G401 (cell line): ENCODE data around the gene KCNQ1. TPM values are rescaled to one million over a fixed set of nuclear protein-coding genes. Genes with fewer than 3 reads are reported as not detected.

Source experiments
- DNase-seq: peaks from one replicate; pipeline ENCODE4 v3.0.0-alpha.2; 2015; ENCODE audit warnings: low spot score
- in situ Hi-C: cut with HindIII; loops from 2 replicates; pipeline ENCODE4 v1.10.0; 2016; ENCODE audit warnings: low sequenced_read_pairs, mixed read lengths
- total RNA-seq: library from RNA; depleted of rRNA; stranded (reverse); fragments of >200 nt; shearing (Covaris generic); gene quantifications from 2 replicates; pipeline ENCODE4 v1.2.3, GENCODE V29; 2014; rRNA removed

Gene KCNQ1, protein sequence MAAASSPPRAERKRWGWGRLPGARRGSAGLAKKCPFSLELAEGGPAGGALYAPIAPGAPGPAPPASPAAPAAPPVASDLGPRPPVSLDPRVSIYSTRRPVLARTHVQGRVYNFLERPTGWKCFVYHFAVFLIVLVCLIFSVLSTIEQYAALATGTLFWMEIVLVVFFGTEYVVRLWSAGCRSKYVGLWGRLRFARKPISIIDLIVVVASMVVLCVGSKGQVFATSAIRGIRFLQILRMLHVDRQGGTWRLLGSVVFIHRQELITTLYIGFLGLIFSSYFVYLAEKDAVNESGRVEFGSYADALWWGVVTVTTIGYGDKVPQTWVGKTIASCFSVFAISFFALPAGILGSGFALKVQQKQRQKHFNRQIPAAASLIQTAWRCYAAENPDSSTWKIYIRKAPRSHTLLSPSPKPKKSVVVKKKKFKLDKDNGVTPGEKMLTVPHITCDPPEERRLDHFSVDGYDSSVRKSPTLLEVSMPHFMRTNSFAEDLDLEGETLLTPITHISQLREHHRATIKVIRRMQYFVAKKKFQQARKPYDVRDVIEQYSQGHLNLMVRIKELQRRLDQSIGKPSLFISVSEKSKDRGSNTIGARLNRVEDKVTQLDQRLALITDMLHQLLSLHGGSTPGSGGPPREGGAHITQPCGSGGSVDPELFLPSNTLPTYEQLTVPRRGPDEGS
- total RNA-seq: 0.85 TPM in 1 of 2 replicates, not detected in the other

DNA sequence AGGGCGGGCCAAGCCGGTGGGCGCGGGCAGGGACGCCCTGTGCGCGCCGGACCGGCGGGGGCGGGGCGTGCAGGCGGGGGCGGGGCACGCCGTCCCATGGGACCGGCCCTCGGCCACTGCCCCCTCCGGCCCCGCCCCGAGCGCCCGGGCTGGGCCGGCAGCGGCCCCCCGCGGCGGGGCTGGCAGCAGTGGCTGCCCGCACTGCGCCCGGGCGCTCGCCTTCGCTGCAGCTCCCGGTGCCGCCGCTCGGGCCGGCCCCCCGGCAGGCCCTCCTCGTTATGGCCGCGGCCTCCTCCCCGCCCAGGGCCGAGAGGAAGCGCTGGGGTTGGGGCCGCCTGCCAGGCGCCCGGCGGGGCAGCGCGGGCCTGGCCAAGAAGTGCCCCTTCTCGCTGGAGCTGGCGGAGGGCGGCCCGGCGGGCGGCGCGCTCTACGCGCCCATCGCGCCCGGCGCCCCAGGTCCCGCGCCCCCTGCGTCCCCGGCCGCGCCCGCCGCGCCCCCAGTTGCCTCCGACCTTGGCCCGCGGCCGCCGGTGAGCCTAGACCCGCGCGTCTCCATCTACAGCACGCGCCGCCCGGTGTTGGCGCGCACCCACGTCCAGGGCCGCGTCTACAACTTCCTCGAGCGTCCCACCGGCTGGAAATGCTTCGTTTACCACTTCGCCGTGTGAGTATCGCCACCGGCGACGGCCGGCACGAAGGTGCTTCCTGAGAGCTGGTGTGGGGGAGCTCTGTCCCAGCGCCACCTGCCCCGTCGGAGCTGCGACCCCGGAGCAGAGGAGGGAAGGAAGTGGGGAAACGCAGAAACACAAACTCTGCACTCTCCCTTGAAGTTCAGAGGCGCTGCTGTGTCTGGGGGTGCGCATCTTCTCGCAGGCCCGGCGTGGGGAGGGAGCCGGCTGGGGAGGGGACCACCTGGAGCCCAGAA is at the start of gene KCNQ1:
KCNQ1 (plus strand) TSS at position 188 of the 925 bp plus-strand sequence; CDS start at position 279, 91 bp downstream.
- in situ Hi-C loops: no loop called here
- no peak for DNase-seq

- in situ Hi-C loops: no loop called here
- no peak for DNase-seq
Observed at GRCh38 chr11:2395211-2395730, 49.5 kb upstream of the KCNQ1 start.

DNA sequence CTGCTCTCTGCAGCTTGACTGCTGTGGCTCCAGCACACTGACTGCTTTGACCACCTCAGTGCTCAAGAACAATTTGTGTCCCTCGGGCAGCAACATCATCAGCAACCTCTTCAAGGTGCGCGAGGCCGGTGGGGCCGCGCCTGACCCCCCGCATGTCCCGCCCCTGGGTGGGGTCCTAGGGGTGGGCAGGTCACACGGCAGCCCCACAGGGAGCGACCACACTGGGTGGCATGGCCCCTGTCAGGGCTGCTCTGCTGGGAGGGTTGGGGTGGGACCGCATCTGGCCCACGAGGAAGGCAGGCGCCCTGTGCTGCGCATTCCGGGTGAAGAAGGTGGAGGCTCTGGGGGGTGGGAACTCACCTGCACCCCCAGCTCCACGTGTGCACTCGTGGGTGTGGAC is 49.0 kb upstream of the KCNQ1 start:
- in situ Hi-C loops: no loop called here
- DNase-seq: no peak

DNA sequence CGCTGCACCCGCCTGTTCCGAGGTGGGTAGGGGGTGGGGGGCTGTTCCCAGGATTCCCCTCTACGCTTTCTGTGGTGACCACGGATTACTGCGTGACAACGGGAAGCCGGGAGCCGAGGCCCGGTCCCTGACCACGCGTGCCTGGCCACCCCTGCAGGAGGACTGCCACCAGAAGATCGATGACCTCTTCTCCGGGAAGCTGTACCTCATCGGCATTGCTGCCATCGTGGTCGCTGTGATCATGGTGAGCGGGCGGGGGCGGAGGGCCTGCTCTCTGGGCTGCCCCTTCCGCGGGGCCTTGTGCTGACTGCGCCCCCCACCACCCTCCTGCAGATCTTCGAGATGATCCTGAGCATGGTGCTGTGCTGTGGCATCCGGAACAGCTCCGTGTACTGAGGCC is 48.3 kb upstream of the KCNQ1 start:
- DNase-seq: no peak
- in situ Hi-C loops: no loop called here

- no peak for DNase-seq
- in situ Hi-C loops: no loop called here
Observed at GRCh38 chr11:2397005-2397404, 47.8 kb upstream of the KCNQ1 start.

GRCh38 chr11:2398664-2399355 is 46.0 kb upstream of the KCNQ1 start:
- in situ Hi-C loops: no loop called here
- no peak for DNase-seq

- in situ Hi-C loops: no loop called here
- peak; percentile 52 for DNase-seq
Observed at GRCh38 chr11:2399488-2400068, 45.2 kb upstream of the KCNQ1 start.

GRCh38 chr11:2400069-2400761 is 44.6 kb upstream of the KCNQ1 start, which contains the start of gene TSSC4:
Gene TSSC4 (plus strand): TSS chr11:2400750. CDS start chr11:2402634, 1,884 bp downstream.
- in situ Hi-C loops: no loop called here
- DNase-seq: peak; percentile 100

- in situ Hi-C loops: no loop called here
- no peak for DNase-seq
Observed at GRCh38 chr11:2400762-2401435, 43.9 kb upstream of the KCNQ1 start.

GRCh38 chr11:2401436-2401984 is 43.3 kb upstream of the KCNQ1 start:
- in situ Hi-C loops: no loop called here
- no peak for DNase-seq

- in situ Hi-C loops: no loop called here
- DNase-seq: no peak
Observed at GRCh38 chr11:2402106-2402505, 42.7 kb upstream of the KCNQ1 start.

GRCh38 chr11:2402890-2403645 is 41.7 kb upstream of the KCNQ1 start:
- no peak for DNase-seq
- in situ Hi-C loops: no loop called here

DNA sequence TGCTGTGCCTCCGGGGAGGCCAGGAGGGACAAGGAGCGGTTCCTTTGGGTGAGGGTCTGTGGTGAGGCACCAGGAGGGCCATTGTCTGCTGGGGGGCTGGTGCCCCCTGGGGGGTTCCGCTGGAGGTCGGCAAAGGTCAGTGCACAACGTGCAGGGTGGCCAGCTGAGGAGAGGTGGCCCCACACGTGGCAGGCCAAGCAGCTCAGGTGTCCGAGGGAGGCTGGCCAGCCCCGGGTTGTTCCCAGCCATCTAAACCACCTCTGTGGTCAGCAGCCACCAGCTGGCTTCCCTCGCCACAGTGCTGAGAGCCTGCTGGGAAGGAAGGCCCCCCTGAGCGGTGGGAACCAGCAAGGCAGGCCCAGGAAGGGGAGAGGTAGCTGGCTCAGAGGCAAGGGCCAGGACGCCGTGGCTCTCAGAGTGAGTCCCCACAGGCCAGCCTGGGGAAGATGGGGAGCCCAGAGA is 40.0 kb upstream of the KCNQ1 start:
- in situ Hi-C loops: no loop called here
- no peak for DNase-seq

- in situ Hi-C loops: no loop called here
- no peak for DNase-seq
Observed at GRCh38 chr11:2406451-2406850, 38.4 kb upstream of the KCNQ1 start.

- no peak for DNase-seq
- in situ Hi-C loops: no loop called here
Observed at GRCh38 chr11:2406878-2407410, 37.9 kb upstream of the KCNQ1 start.

- in situ Hi-C loops: no loop called here
- DNase-seq: no peak
Observed at GRCh38 chr11:2408671-2409070, 36.1 kb upstream of the KCNQ1 start.
